Measurements from ENCODE around the gene ITGA3.

DNA sequence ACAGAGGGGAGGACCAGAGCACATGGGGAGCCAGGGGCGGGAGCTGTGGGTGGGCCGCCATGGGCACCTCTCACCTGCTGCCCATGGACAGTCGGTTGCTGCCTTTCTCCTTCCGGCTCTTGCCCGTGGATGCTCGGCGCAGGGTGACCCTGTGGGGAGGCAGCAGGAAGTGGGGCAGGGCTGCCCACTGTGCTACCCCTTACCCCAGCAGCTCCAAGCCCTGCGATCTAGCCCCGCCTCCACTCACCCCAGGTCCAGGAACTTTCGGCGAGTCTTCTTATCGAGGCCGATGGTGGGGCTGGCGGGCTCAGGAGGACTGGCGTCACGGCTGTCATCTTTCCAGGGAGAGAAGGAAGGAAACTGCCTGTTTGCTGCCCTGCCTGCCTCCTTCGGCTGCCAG lies 59.8 kb downstream of the ITGA3 start:
- TF ChIP-seq CTCF (IDR thresholded peaks at IDR 0.05; ENCODE audit: low read length): no peak
- TF ChIP-seq EZH2 (IDR thresholded peaks at IDR 0.05; ENCODE audit: borderline replicate concordance, low read length): no peak
